HG02571 (cell line): ENCODE measurements around the gene CDNF.
A peak's percentile ranks its signal among the peaks of the same experiment; 100 is the strongest.
"Not testable (repeated sequence)": the region's sequence is repeated elsewhere in the genome, so short reads cannot be mapped to it uniquely, and the experiment has no call there.

Experiments
- ATAC-seq: cut with Tn5 transposase; IDR thresholded peaks from one replicate; pipeline ENCODE4 v1.9.1; 2021; ENCODE audit warnings: mild to moderate bottlenecking, moderate library complexity; ENCODE audit not compliant: unreplicated experiment

The CDNF gene

GRCh38 chr10:14839305-14839695 is 1.5 kb upstream of the CDNF start:
- no peak for ATAC-seq

- ATAC-seq = peak; percentile 4
Observed at GRCh38 chr10:14838582-14839304, 906 bp upstream of the CDNF start.

GRCh38 chr10:14837003-14837756 is 657 bp downstream of the CDNF start:
- no peak for ATAC-seq

- no peak for ATAC-seq
Observed at GRCh38 chr10:14836208-14836607, 1.6 kb downstream of the CDNF start.

GRCh38 chr10:14833106-14833505 is 4.7 kb downstream of the CDNF start:
- no peak for ATAC-seq

- ATAC-seq = no peak
Observed at GRCh38 chr10:14826076-14826829, 11.6 kb downstream of the CDNF start.

GRCh38 chr10:14823966-14824365 is 13.9 kb downstream of the CDNF start:
- ATAC-seq = no peak

- ATAC-seq = no peak
Observed at GRCh38 chr10:14822879-14823755, 14.7 kb downstream of the CDNF start.

GRCh38 chr10:14821635-14822375 is 16.0 kb downstream of the CDNF start:
- ATAC-seq = no peak

GRCh38 chr10:14820775-14821154 is 17.1 kb downstream of the CDNF start:
- no peak for ATAC-seq

GRCh38 chr10:14820010-14820774 is 17.6 kb downstream of the CDNF start:
- ATAC-seq = no peak

- ATAC-seq = not testable (repeated sequence)
Observed at GRCh38 chr10:14816717-14817116, 21.1 kb downstream of the CDNF start.

GRCh38 chr10:14815681-14816080 is 22.2 kb downstream of the CDNF start:
- ATAC-seq = no peak

GRCh38 chr10:14812271-14812670 is 25.6 kb downstream of the CDNF start:
- no peak for ATAC-seq

- no peak for ATAC-seq
Observed at GRCh38 chr10:14810969-14811953, 26.6 kb downstream of the CDNF start.

- no peak for ATAC-seq
Observed at GRCh38 chr10:14806318-14806717, 31.5 kb downstream of the CDNF start.

GRCh38 chr10:14803827-14804226 is 34.0 kb downstream of the CDNF start:
- no peak for ATAC-seq

GRCh38 chr10:14801723-14802122 is 36.1 kb downstream of the CDNF start:
- ATAC-seq = no peak
